Measurements from ENCODE around the gene MRPS2. TPM values are rescaled to one million over a fixed set of nuclear protein-coding genes. Genes with fewer than 3 reads are reported as not detected.

Gene MRPS2
- total and polyA plus RNA-seq, 2 experiments from 2014 or later: 83.2 to 116 TPM

DNA sequence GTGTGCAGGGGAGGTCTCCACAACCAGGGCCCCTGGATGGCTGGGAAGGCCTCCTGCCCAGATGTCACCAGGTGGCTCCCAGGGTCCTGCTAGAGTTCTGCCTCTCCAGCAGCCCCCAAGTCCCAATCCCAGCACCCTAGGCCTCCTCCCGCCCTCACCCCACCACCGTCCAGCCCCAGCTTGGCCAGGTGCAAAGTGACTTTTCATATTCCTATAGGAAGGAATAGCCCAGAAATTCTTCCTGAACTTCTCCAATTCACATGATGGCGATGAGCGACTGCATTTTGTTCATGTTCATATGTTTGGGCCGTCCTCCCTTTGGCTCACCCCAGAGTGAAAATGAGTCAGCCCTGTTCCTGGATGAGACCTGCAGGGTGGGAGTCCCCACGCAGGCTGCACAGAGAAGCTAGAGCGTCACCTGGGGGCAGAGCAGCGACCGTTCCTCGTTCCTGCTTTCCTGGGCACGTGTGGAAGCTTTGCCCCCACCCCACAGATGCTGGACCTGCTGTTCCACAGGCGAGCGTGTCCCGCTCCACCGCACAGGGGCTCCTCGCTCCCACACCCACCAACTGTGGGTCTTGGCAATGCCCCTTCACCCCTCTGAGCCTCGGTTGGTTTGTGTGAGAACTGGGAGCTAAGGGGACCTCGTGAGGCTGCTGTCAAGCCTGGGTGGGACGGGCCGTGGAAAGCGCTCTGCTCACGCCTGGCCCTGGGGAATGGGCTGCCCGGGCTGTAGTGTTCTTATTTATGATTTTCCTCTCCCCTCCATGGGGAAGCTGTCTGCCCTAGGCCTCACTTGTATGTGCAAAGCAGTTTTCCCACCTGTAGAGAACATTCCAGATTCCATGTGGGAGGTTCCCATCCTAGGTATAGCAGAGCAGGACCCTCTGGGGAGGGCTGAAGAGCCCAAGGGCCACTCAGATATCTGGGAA lies 6.9 kb downstream of the MRPS2 start:
- Mint-ChIP-seq H3K27me3 (ENCODE audit: insufficient read depth, low read depth, poor library complexity) (peaks cover 9% of the 10 kb centered on the region), H3K4me1 (peaks cover 4% of the 10 kb centered on the region; the same call in 2 of the 3 replicates), H3K36me3 (ENCODE audit: low read depth) (peaks cover 29% of the 10 kb centered on the region), H3K9me3 (no peaks in the 10 kb centered on the region; the same call in 2 of the 3 replicates), H3K27ac (no peak overlapping the region), H3K4me3 (no peak overlapping the region)
- TF ChIP-seq STAT1 (IDR thresholded peaks at IDR 0.05; ENCODE audit: unreplicated experiment) (no peak), EZH2phosphoT487 (IDR thresholded peaks at IDR 0.05; ENCODE audit: unreplicated experiment) (no peak), CREB1 (CRISPR knock-in tag; IDR thresholded peaks at IDR 0.05; ENCODE audit: low read depth) (no peak), JUNB (IDR thresholded peaks at IDR 0.05; ENCODE audit: unreplicated experiment) (no peak), CTCF (conservative IDR thresholded peaks at IDR 0.05; ENCODE audit: low read depth in 2 of 2) (no peak; a peak in 1 of 4 replicates), ZNF114 (CRISPR knock-in tag; IDR thresholded peaks at IDR 0.05) (no peak)
- Histone ChIP-seq H3K79me2 (replicated peaks; ENCODE audit: insufficient read depth) (0 out of 2 replicates have a peak, but pooled peaks cover 3% of the 10 kb centered on the region), H3K4me1 (ENCODE audit: insufficient read depth) (no peaks in the 10 kb centered on the region), H3K27ac (ENCODE audit: low read depth) (no peak overlapping the region), H3F3A (replicated peaks; ENCODE audit: low read depth) (no peaks in the 10 kb centered on the region), H2AFZ (no peak overlapping the region), H3K36me3 (ENCODE audit: insufficient read depth) (0 out of 2 replicates have a peak, but pooled peaks cover 4% of the 10 kb centered on the region), H3K4me3 (no peak overlapping the region), H4K20me1 (replicated peaks; ENCODE audit: insufficient read depth) (no peaks in the 10 kb centered on the region), H3K9me2 (ENCODE audit: insufficient read depth) (no peaks in the 10 kb centered on the region), H3K4me2 (no peak overlapping the region), H3K27me3 (ENCODE audit: insufficient read depth) (no peaks in the 10 kb centered on the region)
- DNase-seq (ENCODE audit: low spot score): no peak
- no peak for ATAC-seq

DNA sequence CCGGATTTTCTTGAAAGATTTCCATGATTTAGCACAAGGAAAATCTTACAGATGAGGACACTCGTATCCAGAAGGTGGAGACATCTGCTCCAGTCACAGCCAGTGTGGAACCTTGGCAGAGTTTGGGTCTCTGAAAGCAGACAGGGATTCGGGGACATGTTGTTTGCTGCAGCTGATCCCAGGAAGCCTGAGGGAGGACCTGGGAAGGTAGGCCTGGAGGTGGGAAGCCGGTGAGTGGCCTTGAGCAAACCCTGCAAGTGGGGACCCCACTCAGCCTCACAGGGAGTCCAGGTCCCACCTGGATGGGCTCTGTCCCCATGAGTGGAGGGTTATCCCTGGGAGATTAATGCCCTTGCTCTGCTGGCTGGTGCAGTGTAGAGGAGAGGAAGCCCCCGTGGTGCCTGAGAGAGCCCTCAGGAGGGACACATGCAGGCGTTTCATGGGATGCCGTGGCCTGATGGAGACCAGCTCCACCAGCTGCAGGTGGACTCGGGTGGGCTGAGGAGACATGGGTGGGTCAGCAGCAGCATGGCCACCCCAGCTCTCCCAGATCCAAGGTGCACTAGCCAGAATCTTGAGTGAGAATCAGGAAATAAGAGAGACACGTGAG lies 7.8 kb downstream of the MRPS2 start:
- Histone ChIP-seq H4K20me1 (replicated peaks; ENCODE audit: insufficient read depth) (no peaks in the 10 kb centered on the region), H3K27me3 (ENCODE audit: insufficient read depth) (no peaks in the 10 kb centered on the region), H2AFZ (no peak overlapping the region), H3F3A (replicated peaks; ENCODE audit: low read depth) (no peaks in the 10 kb centered on the region), H3K9me2 (ENCODE audit: insufficient read depth) (no peaks in the 10 kb centered on the region), H3K4me2 (no peak overlapping the region), H3K4me3 (no peak overlapping the region), H3K4me1 (ENCODE audit: insufficient read depth) (no peaks in the 10 kb centered on the region), H3K36me3 (ENCODE audit: insufficient read depth) (0 out of 2 replicates have a peak, but pooled peaks cover 4% of the 10 kb centered on the region), H3K27ac (ENCODE audit: low read depth) (no peak overlapping the region), H3K79me2 (replicated peaks; ENCODE audit: insufficient read depth) (no peaks in the 10 kb centered on the region)
- Mint-ChIP-seq H3K9me3 (no peaks in the 10 kb centered on the region; the same call in 2 of the 3 replicates), H3K4me3 (no peak overlapping the region), H3K27me3 (ENCODE audit: insufficient read depth, low read depth, poor library complexity) (peaks cover 8% of the 10 kb centered on the region), H3K27ac (no peak overlapping the region), H3K4me1 (peaks cover 4% of the 10 kb centered on the region; the same call in 2 of the 3 replicates), H3K36me3 (ENCODE audit: low read depth) (peaks cover 19% of the 10 kb centered on the region)
- TF ChIP-seq STAT1 (IDR thresholded peaks at IDR 0.05; ENCODE audit: unreplicated experiment): no peak
- TF ChIP-seq JUNB (IDR thresholded peaks at IDR 0.05; ENCODE audit: unreplicated experiment): no peak
- no peak for ATAC-seq
- DNase-seq (ENCODE audit: low spot score): no peak
